NCI-H2107 (cell line): ENCODE data around the gene GUCY1A2.
"Not testable (repeated sequence)": the region's sequence is repeated elsewhere in the genome, so short reads cannot be mapped to it uniquely, and the experiment has no call there.

Experiments used
- DNase-seq: peaks from one replicate; lab custom pipeline; 2025; lab: John Stamatoyannopoulos, UW

GUCY1A2 gene

DNA sequence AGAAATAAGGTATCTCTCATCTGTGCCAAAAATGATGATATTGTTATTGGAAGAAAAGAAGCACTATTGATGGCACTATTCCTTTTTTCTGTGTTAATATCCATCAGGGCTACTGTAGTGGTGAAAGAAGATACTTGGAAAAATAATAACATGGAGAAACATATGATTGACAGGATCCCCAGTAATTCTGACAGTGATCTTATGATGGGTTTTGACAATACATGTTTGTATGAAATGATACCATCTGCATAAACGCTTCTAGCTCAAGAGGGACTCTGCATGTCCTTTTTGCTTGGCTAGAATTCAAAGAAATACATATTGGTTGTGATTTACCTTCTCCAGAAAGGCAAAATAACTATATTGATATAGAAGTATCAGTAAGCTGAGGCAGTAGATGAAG is 178.1 kb downstream of the GUCY1A2 start:
- DNase-seq: no peak

- DNase-seq: no peak
These were observed 183.7 kb downstream of the GUCY1A2 start for GRCh38 chr11:106834567-106834966.

GRCh38 chr11:106828976-106829375 is 189.3 kb downstream of the GUCY1A2 start:
- no peak for DNase-seq

GRCh38 chr11:106828576-106828975 is 189.7 kb downstream of the GUCY1A2 start:
- no peak for DNase-seq

- no peak for DNase-seq
These were observed 190.6 kb downstream of the GUCY1A2 start for GRCh38 chr11:106827687-106828086.

- not testable (repeated sequence) for DNase-seq
These were observed 191.7 kb downstream of the GUCY1A2 start for GRCh38 chr11:106826558-106826957.

DNA sequence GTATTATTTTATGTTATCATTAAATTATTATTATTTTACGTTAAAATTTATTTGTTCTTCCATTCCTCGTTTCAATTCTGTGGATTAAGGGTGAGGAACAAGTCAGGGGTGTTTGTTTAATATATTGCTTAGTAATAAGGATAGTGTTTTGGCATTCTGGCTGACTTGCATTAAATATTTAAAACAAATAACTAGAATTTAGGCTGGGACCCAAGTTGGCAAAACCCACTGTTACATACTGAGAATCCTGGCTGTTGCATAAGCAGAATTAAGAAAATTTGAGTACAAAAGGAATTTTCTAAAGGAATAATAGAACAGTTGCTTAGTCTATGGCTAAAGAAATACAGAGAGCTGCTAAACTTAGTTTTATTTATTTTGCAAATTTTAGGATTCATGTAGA is 196.4 kb downstream of the GUCY1A2 start:
- DNase-seq: no peak

DNA sequence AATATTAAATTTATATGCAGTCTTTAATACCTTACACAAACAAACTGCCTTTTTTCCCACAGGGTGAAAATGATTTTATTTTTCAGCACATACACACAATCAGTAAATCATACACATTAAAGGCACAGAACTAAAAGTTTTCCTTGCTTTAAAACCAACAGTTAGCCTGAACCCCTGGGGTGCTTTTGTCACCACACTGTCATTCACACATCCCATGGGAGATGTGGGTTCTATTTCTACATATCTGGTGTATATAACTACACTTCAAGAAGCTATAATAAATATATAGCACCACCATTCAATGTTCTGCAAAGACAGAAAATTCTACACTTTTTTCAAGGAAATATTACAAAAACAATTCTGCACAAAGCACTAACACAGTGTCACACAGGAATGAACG is 197.0 kb downstream of the GUCY1A2 start:
- DNase-seq: no peak

GRCh38 chr11:106818443-106818842 is 199.8 kb downstream of the GUCY1A2 start:
- no peak for DNase-seq

GRCh38 chr11:106815209-106815608 is 203.1 kb downstream of the GUCY1A2 start:
- DNase-seq: no peak

DNA sequence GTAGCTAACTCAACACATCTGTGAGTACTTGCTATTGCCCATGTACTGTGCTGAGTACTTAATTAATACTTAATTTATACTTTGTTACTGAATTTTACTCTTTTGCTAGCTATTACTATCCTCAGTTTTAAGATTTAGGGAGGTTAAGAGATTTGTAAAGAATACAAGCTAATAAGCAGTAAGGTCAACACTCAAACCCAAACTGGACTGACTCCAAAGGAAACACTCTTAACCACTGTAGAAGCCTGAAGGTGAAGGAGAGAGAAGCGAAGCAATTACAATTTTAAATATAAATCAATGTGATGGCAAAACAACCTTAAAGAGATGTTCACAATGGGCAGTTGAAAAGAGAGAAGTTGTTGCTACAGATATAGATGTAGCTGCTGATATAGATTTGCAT is 204.5 kb downstream of the GUCY1A2 start:
- no peak for DNase-seq

DNA sequence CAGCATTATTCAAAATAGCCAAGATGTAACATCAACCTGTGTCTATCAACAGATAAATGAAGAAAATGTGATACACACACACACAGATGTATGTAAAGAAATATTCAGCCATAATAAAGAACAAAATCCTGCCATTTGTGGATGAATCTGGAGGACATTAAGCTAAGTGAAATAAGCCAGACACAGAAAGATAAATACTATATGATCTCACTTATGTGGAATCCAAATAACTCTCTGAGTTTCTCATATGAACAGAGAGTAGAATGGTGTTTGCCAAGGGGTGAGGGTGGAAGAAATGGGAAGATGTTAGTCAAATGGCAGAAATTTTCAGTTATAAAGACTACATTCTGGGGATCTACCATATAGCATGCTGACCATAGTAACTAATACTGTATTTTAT is 224.2 kb downstream of the GUCY1A2 start:
- DNase-seq: no peak

DNA sequence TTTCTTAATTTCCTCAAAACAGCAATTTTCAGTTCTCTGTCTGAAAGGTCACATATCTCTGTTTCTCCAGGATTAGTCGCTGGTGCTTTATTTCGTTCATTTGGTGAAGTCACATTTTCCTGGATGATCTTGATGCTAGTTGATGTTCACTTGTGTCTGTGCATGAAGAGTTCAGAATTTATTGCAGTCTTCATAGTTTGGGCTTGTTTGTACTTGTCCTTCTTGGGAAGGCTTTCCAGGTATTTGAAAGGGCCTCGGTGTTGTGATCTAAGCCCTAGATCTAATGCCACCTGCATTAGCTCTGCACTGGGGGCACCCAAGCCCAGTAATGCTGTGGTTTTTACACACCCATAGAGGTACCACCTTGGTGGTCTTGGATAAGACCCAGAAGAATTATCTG is 228.9 kb downstream of the GUCY1A2 start:
- no peak for DNase-seq

GRCh38 chr11:106787454-106787853 is 230.8 kb downstream of the GUCY1A2 start:
- no peak for DNase-seq

DNA sequence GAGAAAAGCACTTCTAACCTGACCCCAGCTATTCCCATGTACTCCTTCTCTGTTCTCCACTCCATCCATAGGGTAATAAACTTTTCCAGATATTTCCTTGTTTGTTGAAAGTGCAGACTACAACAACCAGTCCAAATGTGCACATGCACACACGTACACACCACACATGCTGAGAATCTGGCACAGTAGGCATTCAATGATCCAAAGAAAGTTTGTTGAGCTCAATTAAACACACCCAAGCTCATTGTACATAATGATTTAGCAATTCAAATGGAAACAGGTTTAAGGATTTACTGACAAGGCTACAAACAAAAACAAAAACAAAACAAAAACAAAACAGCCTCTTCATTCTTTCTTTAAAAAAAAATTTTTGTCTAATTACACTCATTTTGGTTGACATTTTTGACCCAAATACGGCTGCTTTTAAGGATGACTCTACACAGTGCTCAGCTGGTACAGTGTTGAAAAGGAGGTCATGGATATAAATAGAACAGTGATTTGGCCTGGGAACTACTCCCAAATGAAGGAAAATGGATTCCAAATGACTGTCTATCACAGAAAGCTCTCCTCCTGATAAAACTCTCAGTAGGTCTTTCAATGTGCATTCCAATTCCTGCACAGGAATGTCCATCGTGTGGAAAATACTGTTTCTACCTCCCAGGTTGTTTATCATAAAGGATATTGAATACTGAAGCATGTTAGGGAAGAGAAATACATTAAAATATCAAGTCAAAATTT is 232.2 kb downstream of the GUCY1A2 start:
- no peak for DNase-seq

- not testable (repeated sequence) for DNase-seq
These were observed 241.0 kb downstream of the GUCY1A2 start for GRCh38 chr11:106777302-106777701.

DNA sequence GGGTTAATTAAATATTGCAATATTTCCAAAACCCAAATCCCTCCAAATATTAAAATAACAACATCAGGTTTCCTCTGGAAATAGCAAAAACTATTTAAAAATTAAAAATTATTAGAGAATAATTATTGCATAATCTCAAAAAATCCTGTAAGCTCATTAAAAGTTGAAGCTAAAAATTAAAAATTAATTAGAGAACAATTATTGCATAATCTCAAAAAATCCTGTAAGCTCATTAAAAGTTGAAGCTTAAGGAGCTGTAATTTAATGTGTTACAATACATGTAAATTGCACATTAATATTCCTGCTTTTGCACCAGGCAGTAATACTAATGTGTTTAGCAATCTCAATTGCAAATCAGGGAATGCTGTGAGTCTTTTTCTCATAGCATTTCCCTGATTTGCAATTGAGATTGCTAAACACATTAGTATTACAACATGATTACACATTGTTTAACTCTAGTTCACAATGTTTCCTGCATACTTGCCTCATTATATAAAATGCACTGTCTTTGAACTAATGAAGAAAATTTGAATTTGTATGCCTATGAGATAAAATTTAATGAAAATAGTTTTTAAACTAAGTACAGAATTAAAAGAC is 247.7 kb downstream of the GUCY1A2 start:
- no peak for DNase-seq

DNA sequence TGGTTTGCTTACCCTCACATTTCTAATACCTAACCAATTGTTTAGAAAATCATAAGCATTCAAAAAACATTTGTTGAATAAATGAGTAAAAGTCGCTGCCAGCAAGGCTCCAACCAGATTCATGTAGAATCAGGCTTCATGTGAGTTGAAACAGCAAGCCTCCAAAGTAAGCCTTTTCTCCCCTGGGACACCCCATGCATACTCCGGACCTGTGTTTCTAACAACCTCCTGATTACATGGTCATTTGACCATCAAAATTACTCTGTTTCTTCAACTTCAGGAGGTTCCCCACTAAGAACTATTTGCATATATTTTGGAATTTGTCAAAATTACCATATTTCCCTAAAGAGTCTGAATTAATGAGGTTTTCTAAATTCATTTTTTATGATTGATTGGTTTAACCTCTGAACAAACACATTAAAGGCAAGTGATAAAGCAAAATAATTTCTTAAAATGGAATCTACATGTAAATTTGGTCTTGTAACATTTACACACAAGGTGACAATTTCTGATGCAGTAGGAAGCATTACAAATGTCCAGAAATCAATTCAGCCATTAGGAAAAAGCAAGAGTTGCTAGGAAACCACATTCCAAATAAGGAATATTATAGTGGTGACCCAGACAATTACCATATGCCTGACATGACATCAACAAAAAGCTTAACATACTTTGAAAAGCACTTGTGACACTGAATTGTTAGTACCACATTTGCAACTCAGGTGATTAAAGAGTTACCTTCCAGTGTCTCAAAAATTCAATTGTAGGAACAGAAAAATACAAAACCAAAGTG is 252.6 kb downstream of the GUCY1A2 start:
- DNase-seq: no peak

GRCh38 chr11:106763501-106763900 is 254.8 kb downstream of the GUCY1A2 start:
- no peak for DNase-seq

DNA sequence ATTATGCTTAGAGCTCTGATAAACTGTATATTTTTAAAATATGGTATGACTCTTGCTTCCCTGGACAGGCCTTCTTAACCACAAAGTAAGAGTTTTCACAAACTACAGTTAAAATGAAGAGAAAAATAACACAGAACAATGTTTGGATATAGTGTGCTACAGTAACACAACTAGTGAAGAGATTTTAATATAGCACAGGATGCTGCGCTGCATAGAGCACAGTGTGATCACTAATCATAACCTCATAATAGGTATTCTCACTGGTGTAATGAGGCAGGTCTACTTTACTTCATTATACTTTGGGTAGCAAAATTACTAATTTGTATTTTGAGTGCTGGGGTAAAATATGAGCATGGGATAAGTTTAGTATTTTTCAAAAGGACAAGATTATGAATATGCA is 256.5 kb downstream of the GUCY1A2 start:
- DNase-seq: no peak

DNA sequence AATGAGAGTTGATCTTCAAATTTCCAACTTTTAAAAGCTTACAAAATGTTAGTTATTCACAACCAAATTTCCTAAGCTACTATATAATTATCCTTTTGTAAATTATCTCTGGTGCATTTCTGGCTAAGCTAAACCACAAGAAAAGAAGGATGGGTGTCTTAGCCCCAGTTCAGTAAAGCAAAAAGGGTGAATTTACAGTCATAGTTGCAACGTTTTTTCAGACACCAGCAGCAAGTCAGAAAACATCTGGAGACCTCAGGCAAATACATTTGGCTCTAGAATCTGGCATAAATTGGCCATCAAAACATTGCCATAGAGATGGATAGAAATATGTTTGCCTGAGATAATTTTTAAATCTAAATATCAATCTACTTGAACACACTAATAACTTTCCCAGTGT is 257.0 kb downstream of the GUCY1A2 start:
- no peak for DNase-seq

DNA sequence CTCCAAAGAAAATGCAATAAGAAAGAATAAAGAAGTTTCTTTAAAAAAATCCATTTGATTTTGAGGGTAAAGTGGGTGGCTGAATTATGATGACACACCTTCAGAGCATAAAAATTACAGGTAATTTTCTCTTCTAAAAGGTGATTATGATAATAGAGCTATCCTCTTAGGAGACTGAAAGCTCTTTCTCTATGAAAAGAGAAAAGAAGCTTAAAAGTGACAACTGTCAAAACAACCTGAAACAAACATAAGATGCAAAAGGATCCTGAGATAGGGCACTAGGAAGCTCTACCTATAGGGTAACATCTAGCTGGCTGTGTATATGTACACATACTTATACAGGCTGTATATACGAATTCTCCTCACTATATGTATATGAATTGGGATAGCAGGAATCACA is 270.2 kb downstream of the GUCY1A2 start:
- DNase-seq: no peak

DNA sequence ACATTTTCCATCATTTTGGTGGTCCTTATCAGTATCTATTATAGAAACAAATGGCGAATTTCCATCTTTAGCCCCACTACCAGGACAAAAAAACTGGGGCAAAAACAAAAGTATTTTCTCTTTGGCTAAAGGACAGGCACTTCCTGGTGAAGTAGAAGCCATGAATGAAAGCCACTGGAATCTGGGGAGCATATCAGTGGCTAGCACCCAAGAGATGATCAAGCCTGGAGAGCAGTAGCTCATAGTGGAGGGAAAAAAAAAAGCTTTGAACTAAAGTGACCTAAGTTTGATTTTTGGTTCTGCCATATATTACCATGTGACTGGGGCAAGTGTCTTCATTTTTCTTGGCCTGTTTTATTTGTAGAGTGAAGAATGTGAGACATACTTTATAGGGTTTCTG is 272.3 kb downstream of the GUCY1A2 start:
- no peak for DNase-seq
